Measurements from ENCODE around the gene ELL. TPM values are rescaled to one million over a fixed set of nuclear protein-coding genes. Genes with fewer than 3 reads are reported as not detected.
A peak's percentile ranks its signal among the peaks of the same experiment; 100 is the strongest.

ELL gene
- total and polyA plus RNA-seq, 9 of the 15 experiments (the other 6 are each of a cell fraction or from before 2014, with no cell fraction given) = 0.24 to 22.5 (median 4.1) TPM

DNA sequence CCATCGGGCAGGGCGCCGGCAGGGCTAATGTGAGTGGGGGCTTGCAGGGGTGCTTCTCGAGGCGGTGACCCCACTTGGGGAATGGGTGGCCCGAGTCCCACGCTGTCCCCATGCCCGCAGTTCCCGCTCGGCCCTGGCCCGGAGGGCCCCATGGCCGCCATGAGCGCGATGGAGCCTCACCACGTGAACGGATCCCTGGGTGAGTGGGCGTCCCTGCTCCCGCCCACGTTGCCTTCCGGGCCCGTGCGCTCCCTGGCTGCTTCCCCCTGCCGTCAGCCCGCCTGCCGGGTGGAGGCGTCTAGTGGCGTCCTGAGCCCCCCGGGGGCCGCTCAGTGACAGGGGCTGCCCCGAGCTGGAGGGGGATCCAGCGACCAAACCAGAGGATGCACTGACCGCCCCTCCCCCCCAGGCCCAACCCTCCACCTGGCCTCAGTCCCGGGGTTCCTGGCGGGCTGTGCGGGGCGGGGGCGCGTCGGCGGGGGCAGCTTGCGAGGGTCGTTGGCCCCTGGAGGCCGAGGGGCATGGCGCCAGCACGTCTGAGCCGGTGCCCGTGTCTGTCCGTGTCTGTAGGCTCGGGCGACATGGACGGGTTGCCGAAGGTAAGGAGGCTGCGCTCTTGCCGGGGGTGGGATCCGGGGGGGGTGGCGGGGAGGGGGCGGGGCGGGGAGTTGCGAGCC, 88.7 kb downstream of the ELL start (continued):
- TF ChIP-seq, protein P1, sequence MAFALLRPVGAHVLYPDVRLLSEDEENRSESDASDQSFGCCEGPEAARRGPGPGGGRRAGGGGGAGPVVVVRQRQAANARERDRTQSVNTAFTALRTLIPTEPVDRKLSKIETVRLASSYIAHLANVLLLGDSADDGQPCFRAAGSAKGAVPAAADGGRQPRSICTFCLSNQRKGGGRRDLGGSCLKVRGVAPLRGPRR (CRISPR knock-in tag; IDR thresholded peaks at IDR 0.05) = no peak
- TF ChIP-seq CC2D1A (IDR thresholded peaks at IDR 0.05) (no peak), MIER1 (IDR thresholded peaks at IDR 0.05; ENCODE audit: low read depth) (no peak), ZNF134 (CRISPR knock-in tag; conservative IDR thresholded peaks at IDR 0.05) (no peak), RCOR1 (IDR thresholded peaks at IDR 0.05; ENCODE audit: borderline replicate concordance in 1 of 2, low read depth in 2 of 2, low read length in 2 of 2) (no peak), SNRNP70 (optimal IDR thresholded peaks at IDR 0.05; ENCODE audit: low read depth, low read length) (no peak), L3MBTL2 (IDR thresholded peaks at IDR 0.05) (peak; percentile 86), PHTF2 (CRISPR knock-in tag; IDR thresholded peaks at IDR 0.05) (no peak), SREBF1 (IDR thresholded peaks at IDR 0.05; ENCODE audit: borderline replicate concordance, low read depth, low read length) (no peak), RBBP5 (IDR thresholded peaks at IDR 0.05; ENCODE audit: borderline replicate concordance, insufficient read depth, low read length, poor library complexity, severe bottlenecking) (peak; percentile 28), HSF4 (CRISPR knock-in tag; IDR thresholded peaks at IDR 0.05; ENCODE audit: borderline replicate concordance) (no peak), FOSL1 (tag; conservative IDR thresholded peaks at IDR 0.05) (no peak), ZNF77 (CRISPR knock-in tag; IDR thresholded peaks at IDR 0.05) (no peak), SAFB (IDR thresholded peaks at IDR 0.05; ENCODE audit: borderline replicate concordance, low read depth, low read length) (peak; percentile 71; the same call in 1 of the 2 replicates), ZNF175 (CRISPR knock-in tag; IDR thresholded peaks at IDR 0.05; ENCODE audit: low read depth) (no peak; the same call in 1 of the 2 replicates), HMGN3 (IDR thresholded peaks at IDR 0.05; ENCODE audit: borderline replicate concordance, extremely low read depth, insufficient read length, low read depth, low read length) (peak; percentile 45), ZNF764 (CRISPR knock-in tag; IDR thresholded peaks at IDR 0.05; ENCODE audit: low read depth) (no peak), MYNN (IDR thresholded peaks at IDR 0.05) (peak; percentile 7; the same call in 1 of the 2 replicates), MYNN (CRISPR knock-in tag; IDR thresholded peaks at IDR 0.05) (no peak), ZNF184 (CRISPR knock-in tag; IDR thresholded peaks at IDR 0.05) (no peak), HNRNPLL (IDR thresholded peaks at IDR 0.05; ENCODE audit: low read depth, low read length, poor library complexity, severe bottlenecking) (no peak), TOE1 (IDR thresholded peaks at IDR 0.05; ENCODE audit: borderline replicate concordance) (0 out of 2 replicates have a peak, but pooled peaks have one; percentile 42), TOE1 (CRISPR knock-in tag; IDR thresholded peaks at IDR 0.05; ENCODE audit: borderline replicate concordance, low read depth) (no peak), ELF4 (CRISPR knock-in tag; IDR thresholded peaks at IDR 0.05) (no peak), HDAC3 (IDR thresholded peaks at IDR 0.05; ENCODE audit: borderline replicate concordance, partially characterized antibody) (no peak), ZNF232 (CRISPR knock-in tag; IDR thresholded peaks at IDR 0.05) (no peak)
- TF ChIP-seq, protein P2, sequence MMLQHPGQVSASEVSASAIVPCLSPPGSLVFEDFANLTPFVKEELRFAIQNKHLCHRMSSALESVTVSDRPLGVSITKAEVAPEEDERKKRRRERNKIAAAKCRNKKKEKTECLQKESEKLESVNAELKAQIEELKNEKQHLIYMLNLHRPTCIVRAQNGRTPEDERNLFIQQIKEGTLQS (IDR thresholded peaks at IDR 0.05) = no peak
- TF ChIP-seq, protein P2 (CRISPR knock-in tag; conservative IDR thresholded peaks at IDR 0.05) = no peak
- TF ChIP-seq, protein P3, sequence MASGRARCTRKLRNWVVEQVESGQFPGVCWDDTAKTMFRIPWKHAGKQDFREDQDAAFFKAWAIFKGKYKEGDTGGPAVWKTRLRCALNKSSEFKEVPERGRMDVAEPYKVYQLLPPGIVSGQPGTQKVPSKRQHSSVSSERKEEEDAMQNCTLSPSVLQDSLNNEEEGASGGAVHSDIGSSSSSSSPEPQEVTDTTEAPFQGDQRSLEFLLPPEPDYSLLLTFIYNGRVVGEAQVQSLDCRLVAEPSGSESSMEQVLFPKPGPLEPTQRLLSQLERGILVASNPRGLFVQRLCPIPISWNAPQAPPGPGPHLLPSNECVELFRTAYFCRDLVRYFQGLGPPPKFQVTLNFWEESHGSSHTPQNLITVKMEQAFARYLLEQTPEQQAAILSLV (tag; IDR thresholded peaks at IDR 0.05) = no peak
